Upper lobe of right lung (tissue), 1 donor: ENCODE measurements around the gene ADORA2A. TPM values are rescaled to one million over a fixed set of nuclear protein-coding genes. Genes with fewer than 3 reads are reported as not detected.

Experiments
- ATAC-seq: fragments of 200-7000 bp; cut with Tn5 transposase; one replicate; pipeline ENCODE4 v1.9.1; 2020; ENCODE audit warnings: mild to moderate bottlenecking, moderate library complexity
- DNase-seq: peaks from one replicate; pipeline ENCODE4 v3.0.0-alpha.2; 2020
- H3K27ac ChIP-seq: fragments of 200-600 bp; one replicate; pipeline ENCODE4 v1.8.0; 2022
- H3K27me3 ChIP-seq: fragments of 200-600 bp; one replicate; pipeline ENCODE4 v1.8.0; 2022; ENCODE audit warnings: mild to moderate bottlenecking
- H3K36me3 ChIP-seq: fragments of 200-600 bp; one replicate; pipeline ENCODE4 v1.8.0; 2022
- H3K4me1 ChIP-seq: fragments of 200-600 bp; one replicate; pipeline ENCODE4 v1.8.0; 2022
- H3K4me3 ChIP-seq: fragments of 200-600 bp; one replicate; pipeline ENCODE4 v1.8.0; 2022; ENCODE audit warnings: mild to moderate bottlenecking
- H3K9me3 ChIP-seq: fragments of 200-600 bp; one replicate; pipeline ENCODE4 v1.8.0; 2022
- CTCF ChIP-seq: fragments of 200-600 bp; IDR thresholded peaks from one replicate; pipeline ENCODE4 v1.8.0; 2022; ENCODE audit warnings: antibody characterized with exemption
- intact Hi-C: fragments of 100-400 bp; cut with DNase I; formaldehyde crosslinking; loops from one replicate; pipeline ENCODE4 v1.11.0; 2022
- total RNA-seq: library from RNA; stranded (reverse); fragmentation: NEBNext Ultra II Directional; extraction: Animal tissue kit (Norgen Biotek cat#: 25700); gene quantifications from one replicate; pipeline ENCODE4 v1.2.1, GENCODE V29; 2021
- donor health status: DM: no; HTN: yes; CAD: no; lungs with severe emphysema.

The ADORA2A gene
- total RNA-seq, 1 donor from 2014 or later = 17.2 TPM

- ATAC-seq = no peak
- Histone ChIP-seq H3K27ac (no peak overlapping the region), H3K4me3 (no peak overlapping the region), H3K9me3 (peaks cover 4% of the 10 kb centered on the region), H3K4me1 (peaks cover 13% of the 10 kb centered on the region), H3K27me3 (no peaks in the 10 kb centered on the region), H3K36me3 (no peaks in the 10 kb centered on the region)
- DNase-seq = no peak
- intact Hi-C loops = no loop called here
- no peak for TF ChIP-seq CTCF
These were observed 27.6 kb downstream of the ADORA2A start for GRCh38 chr22:24455039-24455438.

DNA sequence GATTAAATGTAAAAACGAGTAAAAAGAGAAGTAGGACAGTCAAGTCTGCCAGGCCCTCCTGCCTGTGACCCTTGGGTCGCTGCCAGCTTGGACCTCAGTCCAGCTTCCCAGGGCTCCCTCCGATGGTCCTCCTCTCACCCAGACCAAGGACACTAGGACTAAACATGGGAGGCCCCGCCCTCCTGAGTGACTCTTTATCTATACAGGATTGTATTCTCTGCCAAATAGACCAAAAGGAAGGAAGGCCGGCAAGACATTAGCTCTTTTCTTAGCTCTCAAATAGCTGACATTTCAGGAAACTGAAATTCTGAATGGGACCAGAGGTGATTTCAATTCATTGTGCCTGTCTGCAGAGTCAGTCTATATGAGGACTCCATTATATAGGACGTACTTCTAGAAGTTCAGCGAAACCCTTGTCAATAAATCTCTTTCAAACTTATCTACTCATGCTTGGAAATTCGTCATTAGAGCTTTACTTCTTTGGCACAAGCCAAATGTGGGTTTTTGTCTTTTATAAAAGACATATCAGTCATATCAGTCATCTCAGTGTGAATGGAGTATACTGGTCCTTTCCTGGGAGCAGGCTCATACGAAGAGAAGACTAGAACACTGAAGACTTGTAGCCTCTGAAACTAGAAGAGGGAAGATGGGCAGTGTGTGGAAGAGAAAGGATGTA, 28.5 kb downstream of the ADORA2A start:
- no peaks in the 10 kb centered on the region for H3K36me3 ChIP-seq
- no peaks in the 10 kb centered on the region for H3K27me3 ChIP-seq
- ATAC-seq (peak; percentile 45), DNase-seq (no peak)
- peaks cover 16% of the 10 kb centered on the region for H3K4me1 ChIP-seq
- peaks cover 4% of the 10 kb centered on the region for H3K9me3 ChIP-seq
- intact Hi-C loops = no loop called here
- H3K4me3 ChIP-seq = no peak overlapping the region
- TF ChIP-seq CTCF = no peak
- no peak overlapping the region for H3K27ac ChIP-seq

GRCh38 chr22:24457894-24458420, 30.6 kb downstream of the ADORA2A start:
- Histone ChIP-seq H3K27me3 (no peaks in the 10 kb centered on the region), H3K36me3 (no peaks in the 10 kb centered on the region), H3K27ac (no peak overlapping the region), H3K4me3 (no peak overlapping the region), H3K4me1 (peaks cover 16% of the 10 kb centered on the region), H3K9me3 (no peaks in the 10 kb centered on the region)
- DNase-seq = no peak
- ATAC-seq = no peak
- no peak for TF ChIP-seq CTCF
- intact Hi-C loops = no loop called here

- H3K36me3 ChIP-seq = no peaks in the 10 kb centered on the region
- no peaks in the 10 kb centered on the region for H3K27me3 ChIP-seq
- H3K4me1 ChIP-seq = peaks cover 16% of the 10 kb centered on the region
- intact Hi-C loops = no loop called here
- no peak overlapping the region for H3K27ac ChIP-seq
- TF ChIP-seq CTCF = no peak
- no peaks in the 10 kb centered on the region for H3K9me3 ChIP-seq
- no peak for ATAC-seq
- DNase-seq = no peak
- no peak overlapping the region for H3K4me3 ChIP-seq
These were observed 32.5 kb downstream of the ADORA2A start for GRCh38 chr22:24459911-24460310.

DNA sequence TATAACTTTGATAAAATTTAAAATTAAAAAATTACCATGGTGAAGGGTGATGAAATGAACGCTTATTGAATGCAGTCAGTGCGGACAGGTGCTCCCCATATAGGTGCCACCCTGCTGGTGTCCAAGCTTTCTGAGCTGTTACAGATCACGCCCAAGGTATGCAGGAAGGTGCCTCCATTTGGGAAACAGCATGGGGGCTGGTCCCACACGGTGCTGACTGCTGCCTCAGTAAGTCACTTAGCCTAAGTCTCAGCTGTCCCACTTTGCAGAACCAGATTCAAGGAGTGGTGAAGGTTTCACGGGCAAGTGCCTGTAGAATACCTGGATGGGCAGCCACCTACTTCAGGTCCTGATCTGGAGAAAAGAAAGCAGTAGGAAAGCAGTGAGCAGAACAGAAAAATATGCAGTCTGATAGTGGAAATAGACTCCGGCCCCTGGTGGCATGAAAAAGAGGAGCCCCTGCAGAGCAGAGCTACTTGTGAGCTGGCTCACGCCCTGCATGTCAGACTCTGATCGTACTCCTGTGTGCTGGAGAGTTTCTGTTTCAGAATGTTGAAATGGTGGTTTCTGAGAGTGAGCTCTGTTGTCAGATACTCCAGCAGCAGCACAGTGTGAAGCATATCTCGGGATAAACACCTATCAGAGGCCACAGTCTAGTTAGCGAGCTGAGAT, 33.2 kb downstream of the ADORA2A start:
- Histone ChIP-seq H3K9me3 (no peaks in the 10 kb centered on the region), H3K27ac (no peak overlapping the region), H3K4me1 (peaks cover 14% of the 10 kb centered on the region), H3K36me3 (no peaks in the 10 kb centered on the region), H3K27me3 (no peaks in the 10 kb centered on the region), H3K4me3 (no peak overlapping the region)
- no peak for DNase-seq
- intact Hi-C loops = no loop called here
- no peak for TF ChIP-seq CTCF
- ATAC-seq = peak; percentile 41
